ENCODE results near the gene GTF2F2. TPM values are rescaled to one million over a fixed set of nuclear protein-coding genes. Genes with fewer than 3 reads are reported as not detected.

The GTF2F2 gene
- total and polyA plus RNA-seq, 2 donors (not counting 1 experiment from before 2014, with no cell fraction given): 5.9 to 19.6 TPM

DNA sequence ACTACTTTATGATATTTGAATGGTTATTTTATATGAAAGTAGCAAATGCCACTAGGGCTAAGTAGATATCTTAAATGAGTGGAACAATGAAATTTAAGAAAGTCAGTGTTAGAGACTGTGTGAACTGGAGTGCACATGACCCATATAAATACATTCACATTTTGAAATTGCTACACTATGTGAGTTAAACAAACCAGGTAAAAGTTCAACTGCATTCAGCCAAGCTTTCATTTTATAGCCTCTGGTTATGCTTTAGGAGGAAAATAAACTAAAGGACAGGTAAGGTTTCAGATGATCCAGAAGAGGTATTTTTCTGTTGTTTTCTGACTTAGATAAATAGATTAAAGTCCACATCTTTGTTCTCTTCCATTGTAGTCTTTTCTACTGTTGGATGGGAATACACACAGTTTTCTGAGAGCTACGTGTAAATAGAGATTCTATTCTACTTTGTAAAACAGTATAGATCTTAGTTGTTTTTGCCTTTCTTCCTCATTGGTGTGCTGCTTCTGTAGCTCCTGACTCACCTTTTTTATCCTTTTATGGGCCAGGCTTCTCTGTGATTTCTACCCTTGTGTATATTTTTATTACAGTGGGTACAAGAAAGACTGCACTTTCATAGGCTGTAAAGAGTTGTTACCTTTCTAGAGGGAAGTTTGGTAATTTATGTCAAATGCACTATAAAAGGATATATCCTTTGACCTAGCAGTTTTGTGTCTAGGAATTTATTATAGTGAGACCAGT is 135.1 kb downstream of the GTF2F2 start:
- ChIA-PET POLR2A (no interaction called here), CTCF (no interaction called here)
- no peak overlapping the region for H3K4me3 Mint-ChIP-seq
- Histone ChIP-seq H3K4me2 (replicated peaks; ENCODE audit: low read depth, low read length, poor library complexity, severe bottlenecking) (no peak overlapping the region), H4K20me1 (ENCODE audit: control insufficient read depth, insufficient read depth, low read length, poor library complexity, severe bottlenecking) (no peaks in the 10 kb centered on the region), H3K79me2 (ENCODE audit: control insufficient read depth, insufficient read depth, low read length) (no peaks in the 10 kb centered on the region), H3K27ac (ENCODE audit: low read length in 2 of 2) (no peak overlapping the region), H3K27me3 (replicated peaks in 1 of 4; ENCODE audit: control extremely low read depth in 1 of 4, control insufficient read depth in 3 of 4, insufficient read depth in 4 of 4, low read length in 3 of 4) (no peaks in the 10 kb centered on the region), H3K4me3 (ENCODE audit: control extremely low read depth in 1 of 5, extremely low read depth in 1 of 5, insufficient read depth in 1 of 5, low read depth in 2 of 5, low read length in 4 of 5) (no peak overlapping the region), H3K36me3 (replicated peaks in 1 of 2; ENCODE audit: control extremely low read depth in 1 of 2, control insufficient read depth in 1 of 2, extremely low read depth in 1 of 2, insufficient read depth in 2 of 2, low read length in 1 of 2) (peaks cover 0 to 17% of the 10 kb centered on the region in 2 experiments), H3K9me3 (ENCODE audit: control extremely low read depth in 1 of 3, control insufficient read depth in 2 of 3, insufficient read depth in 1 of 3, low read length in 2 of 3) (no peaks in the 10 kb centered on the region), H3K9ac (ENCODE audit: low read length) (no peak overlapping the region), H2AFZ (ENCODE audit: insufficient read depth, low read depth, low read length, poor library complexity, severe bottlenecking) (no peak overlapping the region), H3K4me1 (ENCODE audit: control insufficient read depth in 2 of 2, insufficient read depth in 2 of 2, low read length in 2 of 2) (peaks cover 0 to 4% of the 10 kb centered on the region in 2 donors)
- intact Hi-C loops (cut with micrococcal nuclease): no loop called here
- DNase-seq: no peak
- no peak for ATAC-seq (ENCODE audit: low read depth)
- H3K4me1 Mint-ChIP-seq: peaks cover 1% of the 10 kb centered on the region
- no peaks in the 10 kb centered on the region for H3K27me3 Mint-ChIP-seq
- TF ChIP-seq, protein P1, sequence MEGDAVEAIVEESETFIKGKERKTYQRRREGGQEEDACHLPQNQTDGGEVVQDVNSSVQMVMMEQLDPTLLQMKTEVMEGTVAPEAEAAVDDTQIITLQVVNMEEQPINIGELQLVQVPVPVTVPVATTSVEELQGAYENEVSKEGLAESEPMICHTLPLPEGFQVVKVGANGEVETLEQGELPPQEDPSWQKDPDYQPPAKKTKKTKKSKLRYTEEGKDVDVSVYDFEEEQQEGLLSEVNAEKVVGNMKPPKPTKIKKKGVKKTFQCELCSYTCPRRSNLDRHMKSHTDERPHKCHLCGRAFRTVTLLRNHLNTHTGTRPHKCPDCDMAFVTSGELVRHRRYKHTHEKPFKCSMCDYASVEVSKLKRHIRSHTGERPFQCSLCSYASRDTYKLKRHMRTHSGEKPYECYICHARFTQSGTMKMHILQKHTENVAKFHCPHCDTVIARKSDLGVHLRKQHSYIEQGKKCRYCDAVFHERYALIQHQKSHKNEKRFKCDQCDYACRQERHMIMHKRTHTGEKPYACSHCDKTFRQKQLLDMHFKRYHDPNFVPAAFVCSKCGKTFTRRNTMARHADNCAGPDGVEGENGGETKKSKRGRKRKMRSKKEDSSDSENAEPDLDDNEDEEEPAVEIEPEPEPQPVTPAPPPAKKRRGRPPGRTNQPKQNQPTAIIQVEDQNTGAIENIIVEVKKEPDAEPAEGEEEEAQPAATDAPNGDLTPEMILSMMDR (IDR thresholded peaks at IDR 0.05): no peak
- no peak for TF ChIP-seq EZH2 (IDR thresholded peaks at IDR 0.05; ENCODE audit: borderline replicate concordance, insufficient read depth, low read depth, low read length, poor library complexity, severe bottlenecking)
- WGBS (ENCODE audit: insufficient coverage): no CpG with 5 or more reads among the region's 1 CpG
- H3K9me3 Mint-ChIP-seq (ENCODE audit: insufficient read depth): no peaks in the 10 kb centered on the region
- no peak overlapping the region for H3K27ac Mint-ChIP-seq

DNA sequence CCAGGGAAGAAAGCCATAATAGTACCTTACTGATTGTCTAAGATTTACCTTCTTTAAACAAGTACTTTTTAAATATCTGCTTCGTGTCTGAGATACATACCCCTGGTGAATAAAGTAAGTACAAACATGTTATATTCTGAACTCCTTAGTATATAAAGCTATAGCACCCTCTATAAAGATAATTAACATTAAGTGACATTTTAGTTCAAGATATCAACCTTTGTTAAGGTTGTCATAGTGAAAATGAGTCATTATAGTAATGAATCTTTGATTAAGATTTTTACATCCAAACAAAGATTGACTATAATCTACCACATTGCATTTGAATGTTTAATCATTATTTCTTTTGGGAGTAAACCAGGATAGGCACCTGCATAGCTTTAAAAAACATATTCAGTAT is 135.9 kb downstream of the GTF2F2 start:
- Histone ChIP-seq H3K9ac (ENCODE audit: low read length) (no peak overlapping the region), H3K36me3 (replicated peaks in 1 of 2; ENCODE audit: control extremely low read depth in 1 of 2, control insufficient read depth in 1 of 2, extremely low read depth in 1 of 2, insufficient read depth in 2 of 2, low read length in 1 of 2) (peaks cover 0 to 17% of the 10 kb centered on the region in 2 experiments), H3K9me3 (ENCODE audit: control extremely low read depth in 1 of 3, control insufficient read depth in 2 of 3, insufficient read depth in 1 of 3, low read length in 2 of 3) (no peaks in the 10 kb centered on the region), H3K4me1 (ENCODE audit: control insufficient read depth in 2 of 2, insufficient read depth in 2 of 2, low read length in 2 of 2) (peaks cover 0 to 4% of the 10 kb centered on the region in 2 donors), H3K27ac (ENCODE audit: low read length in 2 of 2) (no peak overlapping the region), H3K4me3 (ENCODE audit: control extremely low read depth in 1 of 5, extremely low read depth in 1 of 5, insufficient read depth in 1 of 5, low read depth in 2 of 5, low read length in 4 of 5) (no peak overlapping the region), H3K4me2 (replicated peaks; ENCODE audit: low read depth, low read length, poor library complexity, severe bottlenecking) (no peak overlapping the region), H3K27me3 (replicated peaks in 1 of 4; ENCODE audit: control extremely low read depth in 1 of 4, control insufficient read depth in 3 of 4, insufficient read depth in 4 of 4, low read length in 3 of 4) (no peaks in the 10 kb centered on the region), H4K20me1 (ENCODE audit: control insufficient read depth, insufficient read depth, low read length, poor library complexity, severe bottlenecking) (no peaks in the 10 kb centered on the region), H3K79me2 (ENCODE audit: control insufficient read depth, insufficient read depth, low read length) (no peaks in the 10 kb centered on the region), H2AFZ (ENCODE audit: insufficient read depth, low read depth, low read length, poor library complexity, severe bottlenecking) (no peak overlapping the region)
- Mint-ChIP-seq H3K4me1 (peaks cover 1% of the 10 kb centered on the region), H3K4me3 (no peak overlapping the region), H3K27me3 (no peaks in the 10 kb centered on the region), H3K27ac (no peak overlapping the region), H3K9me3 (ENCODE audit: insufficient read depth) (no peaks in the 10 kb centered on the region)
- TF ChIP-seq EZH2 (IDR thresholded peaks at IDR 0.05; ENCODE audit: borderline replicate concordance, insufficient read depth, low read depth, low read length, poor library complexity, severe bottlenecking): no peak
- TF ChIP-seq, protein P1 (IDR thresholded peaks at IDR 0.05): no peak
- CTCF ChIA-PET: no interaction called here
- intact Hi-C loops (cut with micrococcal nuclease): no loop called here
- POLR2A ChIA-PET: no interaction called here
- no peak for ATAC-seq (ENCODE audit: low read depth)
- DNase-seq: no peak
- WGBS (ENCODE audit: insufficient coverage): no CpG with 5 or more reads among the region's 1 CpG
